Vagina (tissue), 2 donors: ENCODE measurements around the gene KRTAP10-8. TPM values are rescaled to one million over a fixed set of nuclear protein-coding genes. Genes with fewer than 3 reads are reported as not detected.

ENCODE experiments used
- DNase-seq, 2 donors: peaks; one replicate each; pipeline ENCODE4 v3.0.0-alpha.2; 2017; ENCODE audit errors: extremely low spot score in 2 of 2
- H3K27ac ChIP-seq: fragments of 200-600 bp; sonication (generic); one replicate; pipeline ENCODE4 v1.5.1; 2019
- H3K27me3 ChIP-seq: fragments of 200-600 bp; sonication (generic); one replicate; pipeline ENCODE4 v1.5.1; 2019
- H3K36me3 ChIP-seq, 2 donors: fragments of 200-600 bp; sonication (generic); one replicate each; pipeline ENCODE4 v1.5.1; 2017 to 2019
- H3K4me1 ChIP-seq: fragments of 200-600 bp; sonication (generic); one replicate; pipeline ENCODE4 v1.5.1; 2019
- H3K4me3 ChIP-seq, 2 donors: fragments of 200-600 bp; sonication (generic); 1 replicate in 1 of 2; 2 replicates in 1 of 2; pipeline ENCODE4 v1.5.1; 2016 to 2019
- H3K9me3 ChIP-seq: fragments of 200-600 bp; sonication (generic); one replicate; pipeline ENCODE4 v1.5.1; 2019
- POLR2A ChIP-seq, 2 donors: fragments of 450-650 bp; IDR thresholded peaks; one replicate each; pipeline ENCODE4 v1.6.1; 2017; ENCODE audit warnings: antibody characterized with exemption in 2 of 2, mild to moderate bottlenecking in 2 of 2, moderate library complexity in 2 of 2
- POLR2AphosphoS5 ChIP-seq, 2 donors: sonication (generic); formaldehyde crosslinking; IDR thresholded peaks; one replicate each; pipeline ENCODE4 v1.9.0; 2017; ENCODE audit warnings: antibody characterized with exemption in 2 of 2, mild to moderate bottlenecking in 2 of 2, low read depth in 1 of 2; ENCODE audit not compliant: insufficient read depth in 1 of 2
- intact Hi-C: fragments of 100-400 bp; cut with DNase I; formaldehyde crosslinking; loops from one replicate; pipeline ENCODE4 v1.15.1; 2023
- total RNA-seq: library from RNA; depleted of rRNA; stranded (reverse); fragments of >200 nt; gene quantifications from one replicate; pipeline ENCODE4 v1.2.3, GENCODE V29; 2016
- TF ChIP-seq, protein P1 (sequence below), 3 experiments: fragments of 450-650 bp in 2 of 3; fragments of 200-600 bp in 1 of 3; sonication (generic) in 1 of 3; IDR thresholded peaks; one replicate each; pipeline ENCODE4 v1.5.1; 2017 to 2019; ENCODE audit warnings: antibody characterized with exemption in 3 of 3, mild to moderate bottlenecking in 2 of 3, moderate library complexity in 2 of 3

KRTAP10-8 gene
- total RNA-seq, 1 donor from 2014 or later, result not detected

DNA sequence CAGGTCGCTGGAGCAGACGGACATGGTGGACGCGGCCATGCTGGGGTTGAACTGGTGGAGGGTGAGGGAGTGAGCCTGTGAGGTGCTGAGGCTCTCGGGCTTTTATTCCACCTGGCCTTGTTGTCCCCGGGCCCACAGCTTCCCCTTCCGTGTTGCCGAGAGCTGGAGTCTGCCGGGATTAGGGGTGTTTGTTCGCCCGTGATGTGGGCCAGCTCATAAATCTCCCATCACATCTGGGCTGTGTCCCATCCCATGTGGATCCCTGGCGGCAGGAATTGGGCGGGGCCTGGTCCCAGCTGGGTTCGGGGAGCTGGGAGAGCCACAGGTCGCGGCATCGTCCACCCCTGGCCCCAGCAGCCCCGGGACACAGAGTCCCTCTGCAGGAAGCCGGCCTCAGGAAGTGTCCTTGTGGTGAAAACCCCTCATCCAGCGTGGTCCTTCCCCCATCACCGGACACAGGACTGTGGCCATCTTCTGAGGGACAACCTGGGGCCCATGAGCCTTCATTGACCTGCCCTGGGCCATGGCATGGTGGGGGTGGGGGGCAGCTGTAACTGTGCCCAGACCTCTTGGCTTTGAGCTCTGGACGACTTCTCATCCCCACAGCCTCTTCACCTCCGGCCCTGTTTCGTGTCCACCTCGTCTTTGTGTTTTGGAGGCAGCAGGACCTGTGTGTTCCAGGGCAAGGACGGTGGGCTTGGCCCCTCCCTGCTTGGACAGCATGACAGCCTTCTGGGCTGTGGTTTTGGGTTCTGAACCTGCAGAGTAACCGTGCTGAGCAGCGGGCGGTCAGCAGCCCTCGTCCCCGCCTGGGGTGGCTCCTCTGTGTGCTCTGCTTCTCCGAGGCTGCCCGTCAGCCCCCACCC lies 19.2 kb upstream of the KRTAP10-8 start, which contains the start of gene KRTAP10-6:
Gene KRTAP10-6 (minus strand): TSS at position 60 of the 866 bp plus-strand sequence. CDS start 21 bp downstream, at position 39.
- TF ChIP-seq, protein P1, sequence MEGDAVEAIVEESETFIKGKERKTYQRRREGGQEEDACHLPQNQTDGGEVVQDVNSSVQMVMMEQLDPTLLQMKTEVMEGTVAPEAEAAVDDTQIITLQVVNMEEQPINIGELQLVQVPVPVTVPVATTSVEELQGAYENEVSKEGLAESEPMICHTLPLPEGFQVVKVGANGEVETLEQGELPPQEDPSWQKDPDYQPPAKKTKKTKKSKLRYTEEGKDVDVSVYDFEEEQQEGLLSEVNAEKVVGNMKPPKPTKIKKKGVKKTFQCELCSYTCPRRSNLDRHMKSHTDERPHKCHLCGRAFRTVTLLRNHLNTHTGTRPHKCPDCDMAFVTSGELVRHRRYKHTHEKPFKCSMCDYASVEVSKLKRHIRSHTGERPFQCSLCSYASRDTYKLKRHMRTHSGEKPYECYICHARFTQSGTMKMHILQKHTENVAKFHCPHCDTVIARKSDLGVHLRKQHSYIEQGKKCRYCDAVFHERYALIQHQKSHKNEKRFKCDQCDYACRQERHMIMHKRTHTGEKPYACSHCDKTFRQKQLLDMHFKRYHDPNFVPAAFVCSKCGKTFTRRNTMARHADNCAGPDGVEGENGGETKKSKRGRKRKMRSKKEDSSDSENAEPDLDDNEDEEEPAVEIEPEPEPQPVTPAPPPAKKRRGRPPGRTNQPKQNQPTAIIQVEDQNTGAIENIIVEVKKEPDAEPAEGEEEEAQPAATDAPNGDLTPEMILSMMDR (IDR thresholded peaks at IDR 0.05), result no peak
- TF ChIP-seq POLR2AphosphoS5 (IDR thresholded peaks at IDR 0.05; ENCODE audit: insufficient read depth in 1 of 2, low read depth in 1 of 2) (no peak), POLR2A (IDR thresholded peaks at IDR 0.05) (no peak)
- Histone ChIP-seq H3K27me3 (no peaks in the 10 kb centered on the region), H3K36me3 (no peaks in the 10 kb centered on the region), H3K4me1 (no peaks in the 10 kb centered on the region), H3K27ac (no peak within 1 kb of the TSS), H3K4me3 (no peak within 1 kb of the TSS), H3K9me3 (no peaks in the 10 kb centered on the region)
- intact Hi-C loops, result no loop called here
- peak; percentile 65 to 95 for DNase-seq

DNA sequence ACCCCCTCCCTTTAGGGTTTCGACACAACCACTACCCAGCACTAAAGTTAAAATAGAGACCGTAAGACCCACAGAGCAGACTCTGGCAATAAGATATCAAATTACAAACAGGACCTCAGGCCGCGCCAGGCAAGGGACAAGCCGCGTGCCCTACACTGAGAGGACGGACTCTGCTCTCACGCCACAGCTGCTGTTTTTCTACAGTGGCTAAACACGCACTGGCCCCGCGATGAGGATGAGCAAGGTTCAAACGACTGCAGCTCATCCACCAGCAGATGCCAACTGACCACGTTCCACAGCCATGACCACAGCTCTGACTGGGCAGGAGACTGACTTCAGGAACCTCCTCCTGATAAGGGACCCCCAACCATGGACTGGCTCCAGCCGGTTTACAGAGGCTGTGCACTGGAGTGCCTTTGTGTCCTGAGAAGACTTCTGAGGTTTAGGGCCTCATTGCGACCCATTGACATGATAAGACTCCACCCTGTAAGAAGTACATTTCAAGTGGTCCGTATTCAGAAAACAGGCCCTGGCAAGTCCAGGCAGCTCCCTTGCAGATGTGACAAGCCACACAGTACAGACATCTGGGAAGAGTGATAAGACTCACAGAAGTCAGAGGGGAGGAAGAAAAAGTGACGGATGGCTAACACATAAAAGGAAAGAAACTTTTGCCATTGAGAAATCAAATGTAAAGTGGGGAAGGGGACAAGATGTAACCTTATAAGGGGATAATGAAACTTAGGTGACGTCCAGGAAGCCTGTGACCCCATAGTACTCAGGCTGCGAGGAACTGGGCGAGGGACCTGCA lies 18.1 kb upstream of the KRTAP10-8 start:
- DNase-seq, result peak; percentile 40 to 64
- TF ChIP-seq, protein P1 (IDR thresholded peaks at IDR 0.05), result no peak
- TF ChIP-seq POLR2AphosphoS5 (IDR thresholded peaks at IDR 0.05; ENCODE audit: insufficient read depth in 1 of 2, low read depth in 1 of 2), result no peak
- H3K4me1 ChIP-seq, result no peaks in the 10 kb centered on the region
- no peak overlapping the region for H3K27ac ChIP-seq
- H3K36me3 ChIP-seq, result no peaks in the 10 kb centered on the region
- no peaks in the 10 kb centered on the region for H3K9me3 ChIP-seq
- intact Hi-C loops, result no loop called here
- H3K27me3 ChIP-seq, result no peaks in the 10 kb centered on the region
- H3K4me3 ChIP-seq, result no peak overlapping the region

DNA sequence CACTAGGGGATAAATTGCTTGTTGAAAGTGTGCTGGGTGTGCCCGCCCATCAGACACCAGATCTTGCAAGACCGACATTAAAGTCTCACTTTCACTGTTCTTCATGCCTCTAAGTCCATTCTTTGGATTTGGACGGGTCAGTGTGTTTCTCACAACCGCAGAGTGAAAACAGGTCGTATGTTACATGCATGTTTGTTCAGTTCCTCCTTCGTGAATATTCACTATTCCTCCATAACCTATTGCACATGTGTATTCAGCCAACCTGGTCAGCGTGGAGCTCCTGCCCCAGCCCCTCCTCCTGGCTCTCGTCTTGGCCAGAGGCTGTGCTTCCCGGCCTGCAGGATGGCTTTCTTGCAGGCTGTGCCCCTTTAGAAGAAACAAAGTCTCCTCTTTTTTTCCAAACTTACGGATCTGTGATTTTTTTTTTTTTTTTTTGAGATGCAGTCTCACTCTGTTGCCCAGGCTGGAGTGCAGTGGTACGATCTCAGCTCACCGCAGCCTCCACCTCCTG lies 17.4 kb upstream of the KRTAP10-8 start:
- Histone ChIP-seq H3K4me3 (no peak overlapping the region), H3K9me3 (no peaks in the 10 kb centered on the region), H3K4me1 (no peaks in the 10 kb centered on the region), H3K27ac (no peak overlapping the region), H3K36me3 (no peaks in the 10 kb centered on the region), H3K27me3 (no peaks in the 10 kb centered on the region)
- TF ChIP-seq, protein P1 (IDR thresholded peaks at IDR 0.05), result no peak
- DNase-seq, result peak; percentile 4 to 11
- intact Hi-C loops, result no loop called here

DNA sequence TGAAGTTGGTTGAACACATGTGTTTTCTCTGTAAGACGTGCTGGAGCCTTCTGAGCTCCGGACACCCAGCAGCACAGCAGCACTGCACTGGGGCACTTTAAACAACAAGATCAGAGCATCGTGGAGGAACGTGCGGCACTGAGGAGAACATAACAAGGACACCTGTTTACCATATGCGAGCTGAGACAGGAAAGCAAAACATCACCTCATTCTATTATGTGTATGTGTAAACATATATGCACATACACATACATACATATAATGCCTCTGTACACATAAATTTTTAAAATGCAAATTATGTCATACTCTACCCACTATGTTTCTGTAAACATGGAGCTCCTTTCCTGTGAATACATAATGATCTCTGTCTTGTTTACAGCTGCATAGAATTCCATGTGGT lies 16.4 kb upstream of the KRTAP10-8 start:
- Histone ChIP-seq H3K27ac (no peak overlapping the region), H3K9me3 (no peaks in the 10 kb centered on the region), H3K4me1 (no peaks in the 10 kb centered on the region), H3K27me3 (no peaks in the 10 kb centered on the region), H3K36me3 (no peaks in the 10 kb centered on the region), H3K4me3 (no peak overlapping the region)
- TF ChIP-seq, protein P1 (IDR thresholded peaks at IDR 0.05), result no peak
- no peak for TF ChIP-seq POLR2AphosphoS5 (IDR thresholded peaks at IDR 0.05; ENCODE audit: insufficient read depth in 1 of 2, low read depth in 1 of 2)
- TF ChIP-seq POLR2A (IDR thresholded peaks at IDR 0.05), result no peak
- intact Hi-C loops, result no loop called here
- DNase-seq, result peak in 1 of 2 donors; percentile 37
